GM19025 (cell line): ENCODE data around the gene TMPRSS9.
A peak's percentile ranks its signal among the peaks of the same experiment; 100 is the strongest.
"Not testable (repeated sequence)": the region's sequence is repeated elsewhere in the genome, so short reads cannot be mapped to it uniquely, and the experiment has no call there.

Experiments
- ATAC-seq: cut with Tn5 transposase; IDR thresholded peaks from one replicate; pipeline ENCODE4 v1.9.1; 2021; ENCODE audit warnings: mild to moderate bottlenecking, low read depth, moderate library complexity; ENCODE audit not compliant: unreplicated experiment

Gene TMPRSS9

DNA sequence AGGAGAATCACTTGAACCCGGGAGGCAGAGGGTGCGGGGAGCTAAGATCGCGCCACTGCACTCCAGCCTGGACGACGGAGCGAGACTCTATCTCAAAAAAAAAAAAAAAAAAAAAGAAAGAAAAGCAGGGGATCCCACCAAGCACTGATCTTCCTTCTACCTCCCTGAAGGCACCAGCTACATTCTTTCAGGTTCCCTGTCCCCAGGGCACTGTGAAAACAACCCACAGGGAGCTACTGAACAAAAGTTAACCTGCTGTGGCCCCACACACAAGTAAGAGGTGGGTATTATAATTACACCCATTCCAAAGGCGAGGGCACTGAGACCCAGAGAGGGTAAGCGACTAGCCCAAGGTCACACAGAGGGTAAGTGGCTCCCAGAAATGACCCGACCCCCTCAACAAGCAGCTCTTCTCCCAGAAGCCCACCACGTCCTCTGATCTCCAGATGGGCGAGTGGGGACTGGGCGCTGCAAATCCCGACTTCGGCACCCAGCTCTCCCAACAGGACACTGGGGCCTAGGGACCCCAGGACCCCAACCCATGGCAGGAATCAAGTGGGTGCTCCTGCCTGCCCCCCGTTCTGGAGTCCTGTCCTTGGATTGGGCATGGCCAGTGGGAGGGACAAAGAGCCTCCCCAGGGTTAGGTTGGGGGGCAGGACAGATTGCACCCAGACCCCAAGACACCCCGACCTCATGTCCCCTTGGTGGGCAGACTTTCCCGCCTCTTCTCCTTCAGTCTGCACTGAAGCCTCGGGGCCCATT is 94.3 kb downstream of the TMPRSS9 start:
- ATAC-seq, result no peak

DNA sequence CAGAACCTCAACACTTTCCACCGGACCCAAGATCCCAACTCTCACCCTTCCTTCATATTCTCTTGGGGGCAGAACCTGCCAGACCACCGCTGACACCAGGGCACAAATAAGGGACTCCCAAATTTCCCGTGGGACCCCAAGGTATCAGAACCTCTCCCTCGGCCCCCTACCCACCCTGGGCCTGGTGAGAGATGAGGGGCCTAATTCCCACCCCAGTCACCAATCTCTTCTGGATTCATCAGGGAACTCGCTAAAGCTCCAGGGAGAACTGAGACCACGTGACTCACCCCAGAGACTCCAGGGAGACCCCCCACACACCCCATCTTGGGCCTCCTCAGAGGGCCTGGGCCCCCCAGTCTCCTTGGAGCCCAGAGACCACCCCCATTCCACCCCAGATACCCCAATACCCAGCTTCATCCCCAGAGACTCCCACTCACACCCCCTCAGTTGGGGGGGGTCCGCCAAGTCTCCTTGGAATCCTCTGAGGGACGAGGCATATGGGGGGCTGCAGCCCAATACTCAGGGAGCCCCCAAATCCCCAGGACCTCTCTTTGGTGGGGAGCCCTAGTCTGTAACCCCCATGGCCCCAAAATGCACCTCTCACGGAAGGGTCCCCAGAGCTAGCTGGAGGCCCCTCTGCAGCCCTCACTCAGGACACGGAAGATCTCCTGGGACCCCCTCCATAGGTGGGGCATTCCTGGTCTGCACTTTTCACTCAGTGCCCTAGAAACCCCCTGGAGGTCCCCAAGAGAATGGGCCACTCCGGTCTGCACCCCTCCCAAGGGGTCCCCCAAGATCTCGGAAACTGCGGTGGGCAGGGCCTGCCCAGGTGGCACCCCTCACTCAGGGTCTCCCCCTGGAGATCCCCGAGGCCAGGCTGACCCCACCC is 95.1 kb downstream of the TMPRSS9 start:
- ATAC-seq, result no peak

- ATAC-seq, result peak; percentile 44
Observed at GRCh38 chr19:2455851-2456570, 95.9 kb downstream of the TMPRSS9 start.

GRCh38 chr19:2457394-2458037 is 97.5 kb downstream of the TMPRSS9 start:
- no peak for ATAC-seq

- no peak for ATAC-seq
Observed at GRCh38 chr19:2458054-2458453, 98.0 kb downstream of the TMPRSS9 start.

GRCh38 chr19:2458776-2459175 is 98.7 kb downstream of the TMPRSS9 start:
- not testable (repeated sequence) for ATAC-seq

GRCh38 chr19:2460245-2460644 is 100.2 kb downstream of the TMPRSS9 start:
- ATAC-seq, result no peak

DNA sequence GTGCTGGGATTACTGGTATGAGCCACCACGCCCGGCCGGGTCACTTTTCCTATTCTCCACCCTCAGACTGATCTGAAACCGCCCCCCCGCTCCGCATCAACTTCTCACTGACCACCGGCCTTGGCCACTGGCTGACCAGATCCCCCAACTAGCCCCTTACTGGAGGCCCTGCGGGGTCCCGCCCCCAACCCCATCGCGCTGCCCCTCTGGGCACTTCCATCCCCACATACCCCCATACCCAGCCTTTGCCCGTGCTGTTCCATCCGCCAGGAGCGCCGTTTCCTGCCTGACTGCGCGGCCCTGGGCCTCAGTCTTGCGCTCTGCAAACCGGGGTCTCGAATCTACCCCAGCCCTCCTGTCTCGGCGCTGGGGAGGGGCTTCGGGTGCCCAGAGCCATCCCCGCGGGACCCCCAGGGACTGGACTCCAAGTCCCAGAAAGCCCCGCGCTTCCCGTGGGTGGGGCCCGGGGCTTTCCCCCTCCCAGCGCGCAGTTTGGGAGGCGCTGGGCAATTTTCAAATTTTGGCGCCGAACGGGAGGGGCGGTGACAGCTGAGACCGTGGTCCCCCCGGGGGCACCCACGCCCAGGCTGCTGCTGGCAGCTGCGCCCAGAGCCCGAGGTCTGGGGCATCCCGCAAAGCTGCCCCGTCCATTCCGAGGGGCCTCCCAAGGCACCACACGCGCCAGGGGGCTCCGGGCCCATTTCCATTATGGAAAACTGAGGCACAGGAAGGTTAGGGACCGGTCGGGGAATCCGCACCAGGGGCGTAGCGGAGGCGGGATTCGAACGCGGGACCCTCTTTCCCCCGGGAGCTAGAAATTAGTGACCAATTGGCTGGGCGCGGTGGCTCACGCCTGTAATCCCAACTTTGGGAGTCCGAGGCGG is 101.9 kb downstream of the TMPRSS9 start:
- no peak for ATAC-seq

DNA sequence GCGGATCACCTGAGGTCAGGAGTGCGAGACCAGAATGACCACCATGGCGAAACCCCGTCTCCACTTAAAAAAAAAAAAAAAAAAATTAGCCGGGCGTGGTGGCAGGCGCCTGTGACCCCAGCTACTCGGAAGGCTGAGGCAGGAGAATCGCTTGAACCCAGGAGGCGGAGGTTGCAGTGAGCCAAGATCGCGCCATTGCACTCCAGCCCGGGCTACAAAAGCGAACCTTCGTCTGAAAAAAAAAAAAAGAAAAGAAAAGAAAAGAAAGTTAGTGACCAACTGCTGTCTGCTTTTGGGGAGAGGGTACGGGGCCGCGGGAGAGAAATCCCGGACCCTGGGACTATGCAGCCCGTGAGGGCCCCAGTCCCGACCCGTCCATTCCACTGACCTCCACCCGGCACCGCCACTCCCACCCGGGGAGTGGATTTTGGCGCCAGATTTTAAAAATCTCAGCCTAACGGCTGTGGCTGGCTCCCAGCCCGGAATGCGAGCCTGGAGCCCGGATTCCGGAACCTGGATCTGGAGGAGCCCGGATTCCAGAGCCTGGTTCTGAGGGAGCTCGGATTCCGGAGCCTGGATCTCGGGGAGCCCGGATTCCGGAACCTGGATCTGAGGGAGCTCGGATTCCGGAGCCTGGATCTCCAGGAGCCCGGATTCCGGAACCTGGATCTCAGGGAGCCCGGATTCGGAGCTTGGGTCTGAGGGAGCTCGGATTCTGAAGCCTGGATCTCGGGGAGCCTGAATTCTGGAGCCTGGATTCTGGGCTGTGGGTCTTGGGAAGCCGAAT is 102.8 kb downstream of the TMPRSS9 start:
- no peak for ATAC-seq

- ATAC-seq, result not testable (repeated sequence)
Observed at GRCh38 chr19:2463694-2464093, 103.6 kb downstream of the TMPRSS9 start.

DNA sequence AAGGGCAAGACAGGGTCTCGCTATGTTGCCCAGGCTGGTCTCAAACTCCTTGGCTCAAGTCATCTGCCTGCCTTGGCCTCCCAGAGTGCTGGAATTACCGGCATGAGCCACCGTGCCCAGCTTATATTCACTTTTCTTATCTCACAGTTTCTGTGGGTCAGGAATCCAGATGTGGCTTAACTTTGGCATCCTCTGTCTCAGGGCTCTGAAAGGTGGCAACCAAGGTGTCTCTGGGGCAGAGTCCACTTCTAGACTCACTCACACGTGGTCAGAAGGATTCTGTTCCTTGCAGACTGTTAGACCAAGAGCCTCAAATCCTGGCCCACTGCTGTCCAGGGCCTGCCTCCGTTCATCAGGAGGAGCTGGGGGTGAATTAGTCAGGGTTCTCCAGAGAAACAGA is 104.3 kb downstream of the TMPRSS9 start:
- no peak for ATAC-seq

DNA sequence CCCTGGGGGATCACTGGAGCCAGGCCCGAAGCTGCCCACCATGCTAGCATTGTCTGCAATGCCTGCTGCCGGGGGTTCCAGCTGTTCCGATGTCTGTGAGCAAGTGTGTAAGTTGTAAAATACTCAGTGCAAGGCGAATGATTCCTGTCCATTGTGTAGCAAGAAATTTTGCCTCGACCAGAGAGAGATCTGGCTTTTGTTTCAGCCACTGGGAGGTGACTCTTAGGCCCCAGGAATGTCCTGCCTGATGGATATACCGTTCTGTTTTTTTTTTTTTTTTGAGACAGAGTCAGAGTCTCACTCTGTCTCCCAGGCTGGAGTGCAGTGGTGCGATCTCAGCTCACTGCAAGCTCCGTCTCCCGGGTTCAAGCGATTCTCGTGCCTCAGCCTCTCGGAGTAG is 108.5 kb downstream of the TMPRSS9 start:
- no peak for ATAC-seq

- no peak for ATAC-seq
Observed at GRCh38 chr19:2469102-2469914, 109.2 kb downstream of the TMPRSS9 start.

GRCh38 chr19:2469915-2470200 is 109.8 kb downstream of the TMPRSS9 start:
- ATAC-seq, result not testable (repeated sequence)

GRCh38 chr19:2474232-2475017 is 114.4 kb downstream of the TMPRSS9 start:
- ATAC-seq, result no peak

DNA sequence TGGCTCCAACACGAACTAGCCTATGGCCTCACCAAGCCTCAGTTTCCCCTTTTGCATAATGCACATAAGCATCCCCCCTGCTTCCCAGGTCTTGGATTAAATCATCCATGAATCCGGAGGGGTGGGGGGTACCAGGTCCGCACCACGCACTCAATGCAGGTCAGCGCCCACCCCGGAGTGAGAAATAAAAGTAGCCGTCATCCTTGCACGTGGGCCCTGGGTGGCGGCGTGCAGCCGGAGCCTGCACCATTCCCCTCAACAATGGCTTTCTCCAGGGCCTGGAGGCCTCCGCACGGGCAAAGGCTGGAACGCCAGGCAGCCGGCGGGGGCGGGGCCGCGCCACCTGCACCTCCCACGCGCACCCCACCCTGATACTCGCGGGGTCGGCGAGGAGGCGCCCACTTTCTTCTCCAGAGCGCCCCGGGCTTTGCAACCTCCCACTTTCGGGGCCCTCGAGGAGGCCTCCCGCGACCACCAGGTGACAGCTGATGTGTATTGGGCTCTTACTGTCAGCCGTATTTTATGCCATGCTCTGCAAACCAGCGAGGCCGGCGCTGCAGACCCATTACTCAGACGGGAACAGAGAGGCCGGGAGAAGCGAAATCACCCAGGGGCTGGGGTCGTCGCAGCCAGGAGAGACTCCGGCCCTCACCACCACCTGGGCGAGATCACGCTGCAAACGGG is 115.1 kb downstream of the TMPRSS9 start:
- ATAC-seq, result no peak
